ENCODE data around the gene ANKRD66. TPM values are rescaled to one million over a fixed set of nuclear protein-coding genes. Genes with fewer than 3 reads are reported as not detected.

ANKRD66 gene
- polyA plus RNA-seq, 1 of the 3 experiments (the other 2 are of a cell fraction) = not detected

DNA sequence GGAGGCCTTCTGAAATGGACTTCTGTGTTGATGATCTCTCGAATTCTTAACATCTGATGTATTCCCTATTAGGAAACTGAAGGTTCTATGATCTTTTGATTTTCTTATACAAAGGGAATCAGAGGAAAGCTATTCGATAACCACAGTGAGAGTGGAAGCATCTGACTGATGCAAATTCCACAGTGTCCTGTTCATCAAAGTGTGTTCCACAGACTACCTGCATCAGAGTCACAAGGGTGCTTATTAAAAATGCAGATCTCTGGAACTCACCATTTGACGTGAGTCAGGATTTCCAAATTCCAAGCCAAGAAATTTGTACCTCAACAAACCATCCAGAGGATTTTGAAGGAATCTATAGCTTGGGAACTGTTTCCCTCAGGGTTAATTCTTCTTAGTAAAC lies 42.1 kb downstream of the ANKRD66 start:
- no peaks in the 10 kb centered on the region for H3F3A ChIP-seq (replicated peaks; ENCODE audit: insufficient read depth)
- no peak overlapping the region for H3K9ac ChIP-seq
- no peak overlapping the region for H3K4me2 ChIP-seq
- H3K27ac ChIP-seq (ENCODE audit: low read depth in 2 of 2, low read length in 1 of 2) = no peak overlapping the region
- no peaks in the 10 kb centered on the region for H3K4me1 ChIP-seq (ENCODE audit: control insufficient read depth in 1 of 2, insufficient read depth in 2 of 2, low read depth in 1 of 2, low read length in 1 of 2)
- POLR2A ChIA-PET = no interaction called here
- 1% methylated on average over 3 of the region's 3 CpGs for WGBS (ENCODE audit: low lambda C conversion rate)
- no peak for TF ChIP-seq FOXJ3 (CRISPR knock-in tag; IDR thresholded peaks at IDR 0.05)
- TF ChIP-seq GATA2 (CRISPR knock-in tag; IDR thresholded peaks at IDR 0.05) = no peak
- no peak for TF ChIP-seq NFIC (IDR thresholded peaks at IDR 0.05; ENCODE audit: borderline replicate concordance)
- TF ChIP-seq, protein P1, sequence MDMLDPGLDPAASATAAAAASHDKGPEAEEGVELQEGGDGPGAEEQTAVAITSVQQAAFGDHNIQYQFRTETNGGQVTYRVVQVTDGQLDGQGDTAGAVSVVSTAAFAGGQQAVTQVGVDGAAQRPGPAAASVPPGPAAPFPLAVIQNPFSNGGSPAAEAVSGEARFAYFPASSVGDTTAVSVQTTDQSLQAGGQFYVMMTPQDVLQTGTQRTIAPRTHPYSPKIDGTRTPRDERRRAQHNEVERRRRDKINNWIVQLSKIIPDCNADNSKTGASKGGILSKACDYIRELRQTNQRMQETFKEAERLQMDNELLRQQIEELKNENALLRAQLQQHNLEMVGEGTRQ (IDR thresholded peaks at IDR 0.05; ENCODE audit: borderline replicate concordance, low read depth, low read length) = no peak
- H3K79me2 ChIP-seq (ENCODE audit: insufficient read depth) = no peaks in the 10 kb centered on the region
- H4K20me1 ChIP-seq (ENCODE audit: insufficient read depth) = no peaks in the 10 kb centered on the region
- H2AFZ ChIP-seq (ENCODE audit: low read depth) = no peak overlapping the region
- no peaks in the 10 kb centered on the region for H3K9me2 ChIP-seq
- no peaks in the 10 kb centered on the region for H3K36me3 ChIP-seq (replicated peaks in 1 of 2; ENCODE audit: control insufficient read depth in 1 of 2, insufficient read depth in 2 of 2, low read length in 1 of 2)
- no peaks in the 10 kb centered on the region for H3K9me3 ChIP-seq
- no peak overlapping the region for H3K4me3 ChIP-seq (ENCODE audit: low read depth in 2 of 2, low read length in 1 of 2)
- H3K27me3 ChIP-seq (ENCODE audit: insufficient read depth) = no peaks in the 10 kb centered on the region
- no peak for DNase-seq
- CTCF ChIA-PET = no interaction called here

DNA sequence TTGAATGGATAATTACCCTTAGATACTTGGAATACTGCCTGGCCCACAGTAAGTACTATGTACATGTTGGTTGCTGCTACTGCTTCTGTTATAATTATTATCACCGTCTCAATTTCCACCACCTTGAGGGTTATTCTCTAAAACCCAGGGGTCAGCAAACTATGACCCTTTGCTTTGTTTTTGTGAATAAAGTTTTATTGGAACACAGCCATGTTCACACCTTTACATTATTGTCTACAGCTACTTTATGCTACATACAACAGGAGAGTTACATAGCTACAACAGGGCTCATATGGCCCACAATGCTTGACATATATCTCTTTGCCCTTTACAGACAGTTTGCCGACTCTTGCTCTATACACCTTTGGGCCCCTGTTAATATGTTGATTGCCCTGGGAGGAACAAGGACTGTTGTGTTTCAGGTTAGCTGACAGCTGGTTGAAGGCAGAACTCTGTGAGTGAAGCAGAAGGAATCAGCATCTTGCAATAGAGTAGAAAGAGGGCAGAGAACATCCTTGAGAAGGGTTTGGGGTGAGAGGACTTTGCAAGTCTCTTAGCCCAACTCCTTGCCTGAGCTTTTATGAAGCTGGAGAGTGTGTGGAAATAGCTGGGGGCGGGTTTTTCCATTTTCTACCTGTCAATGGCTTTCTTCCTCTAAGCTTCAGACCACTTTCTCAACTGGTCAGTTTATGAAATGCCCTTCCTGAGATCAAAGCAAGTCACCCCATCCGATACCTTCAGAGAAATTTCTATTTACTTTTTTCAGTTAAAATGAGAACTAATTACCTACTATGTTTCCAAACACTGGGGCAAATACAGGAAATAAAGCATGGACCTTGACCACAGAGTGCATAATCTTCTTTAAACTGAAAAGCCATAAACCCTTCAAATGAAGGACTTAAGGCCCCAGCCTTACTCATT lies 43.0 kb downstream of the ANKRD66 start:
- no peak overlapping the region for H3K4me2 ChIP-seq
- no peak overlapping the region for H3K27ac ChIP-seq (ENCODE audit: low read depth in 2 of 2, low read length in 1 of 2)
- 6% methylated on average over 4 of the region's 4 CpGs for WGBS (ENCODE audit: low lambda C conversion rate)
- ChIA-PET POLR2A (no interaction called here), CTCF (no interaction called here)
- no peaks in the 10 kb centered on the region for H3K9me2 ChIP-seq
- H3K4me3 ChIP-seq (ENCODE audit: low read depth in 2 of 2, low read length in 1 of 2) = no peak overlapping the region
- TF ChIP-seq, protein P2, sequence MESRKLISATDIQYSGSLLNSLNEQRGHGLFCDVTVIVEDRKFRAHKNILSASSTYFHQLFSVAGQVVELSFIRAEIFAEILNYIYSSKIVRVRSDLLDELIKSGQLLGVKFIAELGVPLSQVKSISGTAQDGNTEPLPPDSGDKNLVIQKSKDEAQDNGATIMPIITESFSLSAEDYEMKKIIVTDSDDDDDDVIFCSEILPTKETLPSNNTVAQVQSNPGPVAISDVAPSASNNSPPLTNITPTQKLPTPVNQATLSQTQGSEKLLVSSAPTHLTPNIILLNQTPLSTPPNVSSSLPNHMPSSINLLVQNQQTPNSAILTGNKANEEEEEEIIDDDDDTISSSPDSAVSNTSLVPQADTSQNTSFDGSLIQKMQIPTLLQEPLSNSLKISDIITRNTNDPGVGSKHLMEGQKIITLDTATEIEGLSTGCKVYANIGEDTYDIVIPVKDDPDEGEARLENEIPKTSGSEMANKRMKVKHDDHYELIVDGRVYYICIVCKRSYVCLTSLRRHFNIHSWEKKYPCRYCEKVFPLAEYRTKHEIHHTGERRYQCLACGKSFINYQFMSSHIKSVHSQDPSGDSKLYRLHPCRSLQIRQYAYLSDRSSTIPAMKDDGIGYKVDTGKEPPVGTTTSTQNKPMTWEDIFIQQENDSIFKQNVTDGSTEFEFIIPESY (IDR thresholded peaks at IDR 0.05; ENCODE audit: borderline replicate concordance, low read depth) = no peak
- H2AFZ ChIP-seq (ENCODE audit: low read depth) = no peak overlapping the region
- no peaks in the 10 kb centered on the region for H3F3A ChIP-seq (replicated peaks; ENCODE audit: insufficient read depth)
- H3K27me3 ChIP-seq (ENCODE audit: insufficient read depth) = no peaks in the 10 kb centered on the region
- no peaks in the 10 kb centered on the region for H3K9me3 ChIP-seq
- no peak for DNase-seq
- H3K79me2 ChIP-seq (ENCODE audit: insufficient read depth) = no peaks in the 10 kb centered on the region
- H4K20me1 ChIP-seq (ENCODE audit: insufficient read depth) = no peaks in the 10 kb centered on the region
- no peak overlapping the region for H3K9ac ChIP-seq
- no peaks in the 10 kb centered on the region for H3K36me3 ChIP-seq (replicated peaks in 1 of 2; ENCODE audit: control insufficient read depth in 1 of 2, insufficient read depth in 2 of 2, low read length in 1 of 2)
- H3K4me1 ChIP-seq (ENCODE audit: control insufficient read depth in 1 of 2, insufficient read depth in 2 of 2, low read depth in 1 of 2, low read length in 1 of 2) = no peaks in the 10 kb centered on the region

DNA sequence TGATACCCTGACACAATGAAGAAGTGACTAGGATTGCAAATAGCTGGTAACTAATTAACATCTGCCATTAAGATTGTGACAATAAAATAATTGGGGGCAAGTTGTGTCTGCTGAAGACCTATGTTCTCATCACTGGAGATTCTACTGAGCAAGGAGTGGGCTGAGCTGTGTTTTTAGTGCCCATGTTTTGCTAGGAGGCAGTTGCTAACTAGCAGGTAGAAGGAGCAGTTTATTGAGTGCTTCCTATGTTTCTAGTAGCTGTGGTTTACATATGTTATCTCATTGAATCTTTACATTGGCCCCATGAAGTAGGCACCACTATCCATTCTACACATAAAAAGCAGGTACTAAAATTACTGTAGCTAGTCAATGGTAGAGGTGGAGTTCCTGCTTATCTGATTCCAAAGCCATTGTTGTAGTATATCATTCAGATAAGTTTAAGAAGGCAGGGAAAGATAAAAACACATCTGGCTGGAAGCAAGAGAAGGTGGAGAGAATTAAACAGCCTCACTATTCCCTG lies 43.7 kb downstream of the ANKRD66 start:
- Histone ChIP-seq H3K27ac (ENCODE audit: low read depth in 2 of 2, low read length in 1 of 2) (no peak overlapping the region), H3K36me3 (replicated peaks in 1 of 2; ENCODE audit: control insufficient read depth in 1 of 2, insufficient read depth in 2 of 2, low read length in 1 of 2) (no peaks in the 10 kb centered on the region), H2AFZ (ENCODE audit: low read depth) (no peak overlapping the region), H3F3A (replicated peaks; ENCODE audit: insufficient read depth) (no peaks in the 10 kb centered on the region), H3K9me2 (no peaks in the 10 kb centered on the region), H3K27me3 (ENCODE audit: insufficient read depth) (no peaks in the 10 kb centered on the region), H4K20me1 (ENCODE audit: insufficient read depth) (no peaks in the 10 kb centered on the region), H3K4me2 (no peak overlapping the region), H3K4me1 (ENCODE audit: control insufficient read depth in 1 of 2, insufficient read depth in 2 of 2, low read depth in 1 of 2, low read length in 1 of 2) (no peaks in the 10 kb centered on the region), H3K79me2 (ENCODE audit: insufficient read depth) (no peaks in the 10 kb centered on the region), H3K9me3 (no peaks in the 10 kb centered on the region), H3K4me3 (ENCODE audit: low read depth in 2 of 2, low read length in 1 of 2) (no peak overlapping the region), H3K9ac (no peak overlapping the region)
- ChIA-PET CTCF (no interaction called here), POLR2A (no interaction called here)
- no peak for DNase-seq
- TF ChIP-seq FOXJ3 (CRISPR knock-in tag; IDR thresholded peaks at IDR 0.05) = no peak
- no peak for TF ChIP-seq RCOR1 (IDR thresholded peaks at IDR 0.05; ENCODE audit: low read length)
- TF ChIP-seq SMC3 (IDR thresholded peaks at IDR 0.05; ENCODE audit: low read depth, low read length) = no peak
- TF ChIP-seq TEAD4 (IDR thresholded peaks at IDR 0.05; ENCODE audit: borderline replicate concordance, insufficient read depth) = no peak
- TF ChIP-seq YY1 (IDR thresholded peaks at IDR 0.05; ENCODE audit: low read depth) = no peak
- no peak for TF ChIP-seq RFX5 (IDR thresholded peaks at IDR 0.05; ENCODE audit: low read length)
- no peak for TF ChIP-seq EP300 (IDR thresholded peaks at IDR 0.05; ENCODE audit: borderline replicate concordance in 1 of 2, low read depth in 1 of 2, low read length in 1 of 2)
- TF ChIP-seq, protein P3, sequence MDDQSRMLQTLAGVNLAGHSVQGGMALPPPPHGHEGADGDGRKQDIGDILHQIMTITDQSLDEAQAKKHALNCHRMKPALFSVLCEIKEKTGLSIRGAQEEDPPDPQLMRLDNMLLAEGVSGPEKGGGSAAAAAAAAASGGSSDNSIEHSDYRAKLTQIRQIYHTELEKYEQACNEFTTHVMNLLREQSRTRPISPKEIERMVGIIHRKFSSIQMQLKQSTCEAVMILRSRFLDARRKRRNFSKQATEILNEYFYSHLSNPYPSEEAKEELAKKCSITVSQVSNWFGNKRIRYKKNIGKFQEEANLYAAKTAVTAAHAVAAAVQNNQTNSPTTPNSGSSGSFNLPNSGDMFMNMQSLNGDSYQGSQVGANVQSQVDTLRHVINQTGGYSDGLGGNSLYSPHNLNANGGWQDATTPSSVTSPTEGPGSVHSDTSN (IDR thresholded peaks at IDR 0.05) = no peak
- no peak for TF ChIP-seq FOXM1 (IDR thresholded peaks at IDR 0.05; ENCODE audit: low read depth)
- TF ChIP-seq TCF12 (IDR thresholded peaks at IDR 0.05) = no peak
- TF ChIP-seq SIN3A (IDR thresholded peaks at IDR 0.05; ENCODE audit: borderline replicate concordance, low read depth, low read length) = no peak
- TF ChIP-seq GATA2 (CRISPR knock-in tag; IDR thresholded peaks at IDR 0.05) = no peak

Data from SK-N-SH (cell line).